ENCODE data around the gene DSTYK. TPM values are rescaled to one million over a fixed set of nuclear protein-coding genes. Genes with fewer than 3 reads are reported as not detected.

The DSTYK gene
- total and polyA plus RNA-seq, 2 donors (not counting 3 experiments of a cell fraction or from before 2014, with no cell fraction given) = 3.6 to 8.7 TPM

GRCh38 chr1:205124726-205125125 lies 86.8 kb downstream of the DSTYK start:
- TF ChIP-seq, protein P1, sequence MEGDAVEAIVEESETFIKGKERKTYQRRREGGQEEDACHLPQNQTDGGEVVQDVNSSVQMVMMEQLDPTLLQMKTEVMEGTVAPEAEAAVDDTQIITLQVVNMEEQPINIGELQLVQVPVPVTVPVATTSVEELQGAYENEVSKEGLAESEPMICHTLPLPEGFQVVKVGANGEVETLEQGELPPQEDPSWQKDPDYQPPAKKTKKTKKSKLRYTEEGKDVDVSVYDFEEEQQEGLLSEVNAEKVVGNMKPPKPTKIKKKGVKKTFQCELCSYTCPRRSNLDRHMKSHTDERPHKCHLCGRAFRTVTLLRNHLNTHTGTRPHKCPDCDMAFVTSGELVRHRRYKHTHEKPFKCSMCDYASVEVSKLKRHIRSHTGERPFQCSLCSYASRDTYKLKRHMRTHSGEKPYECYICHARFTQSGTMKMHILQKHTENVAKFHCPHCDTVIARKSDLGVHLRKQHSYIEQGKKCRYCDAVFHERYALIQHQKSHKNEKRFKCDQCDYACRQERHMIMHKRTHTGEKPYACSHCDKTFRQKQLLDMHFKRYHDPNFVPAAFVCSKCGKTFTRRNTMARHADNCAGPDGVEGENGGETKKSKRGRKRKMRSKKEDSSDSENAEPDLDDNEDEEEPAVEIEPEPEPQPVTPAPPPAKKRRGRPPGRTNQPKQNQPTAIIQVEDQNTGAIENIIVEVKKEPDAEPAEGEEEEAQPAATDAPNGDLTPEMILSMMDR (IDR thresholded peaks at IDR 0.05; ENCODE audit: extremely low read depth in 1 of 2, insufficient read depth in 1 of 2, low read depth in 1 of 2, low read length in 2 of 2) = no peak
- TF ChIP-seq JUN (IDR thresholded peaks at IDR 0.05; ENCODE audit: borderline replicate concordance, insufficient read depth, insufficient read length, low read depth) (no peak), MAX (IDR thresholded peaks at IDR 0.05; ENCODE audit: insufficient read depth, insufficient read length) (no peak), MYC (IDR thresholded peaks at IDR 0.05; ENCODE audit: low read depth, low read length) (no peak), GATA2 (IDR thresholded peaks at IDR 0.05; ENCODE audit: insufficient read depth, insufficient read length, low read depth, low read length) (no peak), FOS (IDR thresholded peaks at IDR 0.05; ENCODE audit: borderline replicate concordance, insufficient read depth, low read length) (no peak), EZH2 (IDR thresholded peaks at IDR 0.05; ENCODE audit: borderline replicate concordance, low read depth, low read length, severe bottlenecking) (no peak), POLR2AphosphoS5 (IDR thresholded peaks at IDR 0.05; ENCODE audit: insufficient read depth, low read depth, low read length) (no peak), POLR2A (IDR thresholded peaks at IDR 0.05; ENCODE audit: low read depth, low read length) (no peak)
- Histone ChIP-seq H3K27me3 (ENCODE audit: control insufficient read depth in 2 of 2, insufficient read depth in 2 of 2, low read length in 2 of 2) (no peaks in the 10 kb centered on the region), H3K27ac (ENCODE audit: insufficient read depth, low read depth, low read length) (no peak overlapping the region), H3K79me2 (ENCODE audit: control insufficient read depth, insufficient read depth, low read length) (peaks cover 20% of the 10 kb centered on the region), H3K4me3 (replicated peaks in 1 of 3; ENCODE audit: insufficient read depth in 1 of 3, low read depth in 1 of 3, low read length in 3 of 3) (no peak overlapping the region), H3K4me1 (ENCODE audit: control insufficient read depth, extremely low read depth, insufficient read depth, low read length) (peaks cover 12% of the 10 kb centered on the region), H4K20me1 (replicated peaks; ENCODE audit: control insufficient read depth, extremely low read depth, insufficient read depth, low read length) (no peaks in the 10 kb centered on the region), H3K9me1 (replicated peaks; ENCODE audit: control insufficient read depth, extremely low read depth, insufficient read depth, low read length) (no peaks in the 10 kb centered on the region), H3K4me2 (ENCODE audit: insufficient read depth, low read length) (no peak overlapping the region), H3K9ac (replicated peaks; ENCODE audit: extremely low read depth, insufficient read depth, low read length) (no peak overlapping the region), H3K36me3 (ENCODE audit: control insufficient read depth in 2 of 2, extremely low read depth in 1 of 2, insufficient read depth in 2 of 2, low read length in 2 of 2) (no peaks in the 10 kb centered on the region), H2AFZ (ENCODE audit: low read depth, low read length) (no peak overlapping the region), H3K9me3 (replicated peaks; ENCODE audit: control insufficient read depth, insufficient read depth, low read length) (no peaks in the 10 kb centered on the region)
- POLR2A ChIA-PET = interaction anchor here (0.6 kb wide), 1 partner anchor 433 kb away, joined by 3 read pairs; no protein-coding TSS in a partner anchor
- dilution Hi-C loops (cut with MboI; ENCODE audit: extremely low pct_ligation_motif_present, low sequenced_read_pairs) (no loop called here), intact Hi-C loops (cut with micrococcal nuclease) (no loop called here)
- CTCF ChIA-PET = interaction anchor here (0.7 to 5.5 kb wide), 5 partner anchors 16 to 201 kb away, joined by 3 to 54 read pairs (median 4); no protein-coding TSS in a partner anchor
- no TSS peak for BruUV-seq (replicated peaks)
- DNase-seq (ENCODE audit: low read depth, low spot score) = no peak
- no peak for FAIRE-seq
